Embryonic facial prominence (tissue), 1 donor: ENCODE measurements around the gene CCT3.
"Not testable (repeated sequence)": the region's sequence is repeated elsewhere in the genome, so short reads cannot be mapped to it uniquely, and the experiment has no call there.

Experiments
- DNase-seq: peaks from one replicate; pipeline ENCODE4 v3.0.0-alpha.2; 2016; ENCODE audit errors: extremely low spot score

CCT3 gene

GRCh38 chr1:156368889-156369684 is 31.0 kb upstream of the CCT3 start, which contains the start of gene RHBG:
Gene RHBG (plus strand): TSS chr1:156369211. CDS start chr1:156369250, 39 bp downstream.
- no peak for DNase-seq

- DNase-seq = no peak
These were observed 30.1 kb upstream of the CCT3 start for GRCh38 chr1:156368157-156368658.

GRCh38 chr1:156367383-156368156 is 29.5 kb upstream of the CCT3 start:
- DNase-seq = no peak

GRCh38 chr1:156366378-156367166 is 28.5 kb upstream of the CCT3 start:
- no peak for DNase-seq

GRCh38 chr1:156365754-156366153 is 27.7 kb upstream of the CCT3 start:
- DNase-seq = no peak

GRCh38 chr1:156360534-156360933 is 22.4 kb upstream of the CCT3 start:
- no peak for DNase-seq

GRCh38 chr1:156359973-156360372 is 21.9 kb upstream of the CCT3 start:
- no peak for DNase-seq

GRCh38 chr1:156359249-156359648 is 21.2 kb upstream of the CCT3 start:
- DNase-seq = no peak

GRCh38 chr1:156358641-156359040 is 20.5 kb upstream of the CCT3 start:
- no peak for DNase-seq

- no peak for DNase-seq
These were observed 19.9 kb upstream of the CCT3 start for GRCh38 chr1:156357977-156358376.

GRCh38 chr1:156356875-156357534 is 18.9 kb upstream of the CCT3 start:
- DNase-seq = no peak

- DNase-seq = no peak
These were observed 18.3 kb upstream of the CCT3 start for GRCh38 chr1:156356262-156356874.

GRCh38 chr1:156352481-156352880 is 14.4 kb upstream of the CCT3 start:
- not testable (repeated sequence) for DNase-seq

GRCh38 chr1:156347331-156347730 is 9.2 kb upstream of the CCT3 start:
- no peak for DNase-seq

- DNase-seq = no peak
These were observed 8.5 kb upstream of the CCT3 start for GRCh38 chr1:156346636-156347035.

- not testable (repeated sequence) for DNase-seq
These were observed 7.9 kb upstream of the CCT3 start for GRCh38 chr1:156346035-156346434.

GRCh38 chr1:156344409-156344808 is 6.3 kb upstream of the CCT3 start:
- DNase-seq = no peak

GRCh38 chr1:156342166-156342955 is 4.3 kb upstream of the CCT3 start:
- no peak for DNase-seq

GRCh38 chr1:156337888-156338179 is 258 bp downstream of the CCT3 start:
- no peak for DNase-seq
